Peyer's patch (tissue), 4 donors: Measurements from ENCODE around the gene GIPC2.

Experiments
- POLR2A ChIP-seq, 2 donors: fragments of 450-650 bp; IDR thresholded peaks; one replicate each; pipeline ENCODE4 v1.5.1; 2017; ENCODE audit warnings: antibody characterized with exemption in 2 of 2, mild to moderate bottlenecking in 2 of 2, moderate library complexity in 2 of 2
- TF ChIP-seq, protein P1 (sequence below), 6 experiments: fragments of 450-650 bp in 4 of 6; fragments of 200-600 bp in 2 of 6; sonication (generic) in 1 of 6; IDR thresholded peaks; one replicate each; pipeline ENCODE4 v1.5.1; 2017 to 2019; ENCODE audit warnings: antibody characterized with exemption in 6 of 6, mild to moderate bottlenecking in 3 of 6, moderate library complexity in 1 of 6

GRCh38 chr1:78153092-78153736 lies 107.4 kb downstream of the GIPC2 start:
- TF ChIP-seq, protein P1, sequence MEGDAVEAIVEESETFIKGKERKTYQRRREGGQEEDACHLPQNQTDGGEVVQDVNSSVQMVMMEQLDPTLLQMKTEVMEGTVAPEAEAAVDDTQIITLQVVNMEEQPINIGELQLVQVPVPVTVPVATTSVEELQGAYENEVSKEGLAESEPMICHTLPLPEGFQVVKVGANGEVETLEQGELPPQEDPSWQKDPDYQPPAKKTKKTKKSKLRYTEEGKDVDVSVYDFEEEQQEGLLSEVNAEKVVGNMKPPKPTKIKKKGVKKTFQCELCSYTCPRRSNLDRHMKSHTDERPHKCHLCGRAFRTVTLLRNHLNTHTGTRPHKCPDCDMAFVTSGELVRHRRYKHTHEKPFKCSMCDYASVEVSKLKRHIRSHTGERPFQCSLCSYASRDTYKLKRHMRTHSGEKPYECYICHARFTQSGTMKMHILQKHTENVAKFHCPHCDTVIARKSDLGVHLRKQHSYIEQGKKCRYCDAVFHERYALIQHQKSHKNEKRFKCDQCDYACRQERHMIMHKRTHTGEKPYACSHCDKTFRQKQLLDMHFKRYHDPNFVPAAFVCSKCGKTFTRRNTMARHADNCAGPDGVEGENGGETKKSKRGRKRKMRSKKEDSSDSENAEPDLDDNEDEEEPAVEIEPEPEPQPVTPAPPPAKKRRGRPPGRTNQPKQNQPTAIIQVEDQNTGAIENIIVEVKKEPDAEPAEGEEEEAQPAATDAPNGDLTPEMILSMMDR (IDR thresholded peaks at IDR 0.05), result no peak
- no peak for TF ChIP-seq POLR2A (IDR thresholded peaks at IDR 0.05)
